ENCODE measurements around the gene UPK1A.

Gene UPK1A

DNA sequence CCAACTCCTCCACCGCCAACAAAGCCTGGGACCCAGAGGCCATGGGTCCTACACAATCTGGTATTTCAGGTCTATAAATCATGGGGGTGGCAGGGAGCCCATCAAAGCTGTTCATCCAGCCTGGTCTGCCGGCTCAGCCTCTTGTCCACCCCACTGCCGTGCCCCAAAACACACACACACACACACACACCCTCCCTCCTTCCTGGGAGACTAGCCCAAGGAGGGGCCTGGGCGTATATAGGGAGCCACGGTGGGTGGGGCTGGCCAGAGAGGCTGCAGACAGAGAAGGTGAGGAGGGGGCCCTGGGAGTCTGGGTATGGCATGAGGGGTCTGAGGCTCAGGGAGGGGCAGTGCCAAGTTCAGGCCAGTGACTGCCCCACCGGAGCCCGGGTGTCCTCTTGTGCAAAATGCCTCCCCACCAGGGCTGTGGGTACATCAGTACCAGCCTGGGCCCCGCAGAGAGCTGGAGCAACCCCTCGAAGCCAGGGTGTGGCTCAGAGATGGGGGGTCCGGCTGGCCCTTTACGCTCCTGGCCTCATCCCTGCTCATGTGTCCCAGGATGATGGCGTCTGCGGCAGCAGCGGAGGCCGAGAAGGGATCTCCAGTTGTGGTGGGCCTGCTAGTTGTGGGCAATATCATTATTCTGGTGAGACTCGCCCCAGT lies at the start of gene UPK1A:
TSS of gene UPK1A (plus strand) at position 267 of the 663 bp plus-strand sequence. CDS start at position 563, 296 bp downstream.
- Mint-ChIP-seq H3K4me3 (no peak within 1 kb of the TSS), H3K9me3 (no peaks in the 10 kb centered on the region), H3K27ac (no peak within 1 kb of the TSS), H3K36me3 (ENCODE audit: low read depth) (no peaks in the 10 kb centered on the region), H3K27me3 (ENCODE audit: low read depth) (peaks cover 20% of the 10 kb centered on the region), H3K4me1 (ENCODE audit: low read depth) (peaks cover 3% of the 10 kb centered on the region)

DNA sequence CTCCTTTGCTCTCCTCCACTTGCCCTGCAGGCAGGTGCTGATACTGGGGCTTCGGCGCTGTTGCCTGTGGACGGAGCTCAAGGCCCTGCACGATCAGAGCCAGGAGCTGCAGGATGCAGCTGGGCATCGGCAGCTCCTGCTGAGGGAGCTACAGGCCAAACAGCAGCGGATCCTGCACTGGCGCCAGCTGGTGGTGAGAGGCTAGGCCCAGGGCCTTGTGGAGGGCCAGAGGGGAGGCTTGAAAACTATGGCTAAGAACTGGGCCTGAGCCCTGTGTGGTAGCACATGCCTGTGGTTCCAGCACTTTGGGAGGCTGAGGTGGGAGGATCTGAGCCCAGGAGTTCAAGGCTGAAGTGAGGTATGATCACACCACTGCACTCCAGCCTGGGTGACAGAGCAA lies 47.5 kb upstream of the UPK1A start:
- Mint-ChIP-seq H3K27me3 (ENCODE audit: low read depth) (no peaks in the 10 kb centered on the region), H3K36me3 (ENCODE audit: low read depth) (peaks cover 12% of the 10 kb centered on the region), H3K4me1 (ENCODE audit: low read depth) (no peaks in the 10 kb centered on the region), H3K27ac (no peak overlapping the region), H3K9me3 (no peaks in the 10 kb centered on the region), H3K4me3 (no peak overlapping the region)

DNA sequence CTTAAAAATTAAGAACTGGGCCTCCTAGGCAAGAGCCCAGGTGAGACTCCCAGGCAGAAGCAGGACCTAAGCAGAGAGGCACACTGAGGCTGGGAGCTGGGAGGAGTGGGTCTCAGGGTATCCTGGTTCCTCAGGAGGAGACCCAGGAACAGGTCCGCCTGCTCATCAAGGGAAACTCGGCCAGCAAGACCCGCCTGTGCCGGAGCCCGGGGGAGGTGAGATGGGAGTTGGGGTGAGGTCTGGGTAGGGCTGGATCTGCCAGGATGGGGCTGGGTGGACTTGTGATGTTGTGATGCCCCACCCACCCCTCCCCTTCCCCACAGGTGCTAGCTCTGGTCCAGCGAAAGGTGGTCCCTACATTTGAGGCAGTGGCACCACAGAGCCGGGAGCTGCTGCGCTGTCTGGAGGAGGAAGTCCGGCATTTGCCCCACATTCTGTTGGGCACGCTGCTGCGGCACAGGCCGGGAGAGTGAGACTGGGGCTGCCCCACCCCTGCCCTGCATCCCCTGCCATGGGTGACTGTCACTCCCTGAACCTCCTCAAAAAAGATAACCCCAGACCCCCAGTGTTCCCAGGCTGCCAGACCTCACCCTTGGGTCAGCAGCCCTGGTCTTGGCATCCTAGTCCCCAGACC lies 46.9 kb upstream of the UPK1A start:
- Mint-ChIP-seq H3K27ac (no peak overlapping the region), H3K4me3 (no peak overlapping the region), H3K4me1 (ENCODE audit: low read depth) (no peaks in the 10 kb centered on the region), H3K36me3 (ENCODE audit: low read depth) (peaks cover 12% of the 10 kb centered on the region), H3K9me3 (no peaks in the 10 kb centered on the region), H3K27me3 (ENCODE audit: low read depth) (no peaks in the 10 kb centered on the region)

DNA sequence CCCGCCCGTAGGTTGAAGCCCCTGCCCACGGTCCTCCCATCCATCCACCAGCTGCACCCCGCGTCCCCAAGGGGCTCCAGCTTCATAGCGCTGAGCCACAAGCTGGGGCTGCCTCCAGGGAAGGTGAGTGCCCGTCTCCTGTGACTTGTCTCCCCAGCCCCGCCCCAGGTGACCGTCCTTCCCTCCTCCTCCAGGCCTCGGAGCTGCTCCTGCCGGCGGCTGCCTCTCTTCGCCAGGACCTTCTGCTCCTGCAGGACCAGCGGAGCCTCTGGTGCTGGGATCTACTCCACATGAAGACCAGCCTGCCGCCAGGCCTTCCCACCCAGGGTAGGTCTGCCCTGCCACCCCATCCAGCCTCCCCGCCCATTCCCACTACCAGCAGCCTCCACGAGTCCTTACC lies 46.3 kb upstream of the UPK1A start:
- Mint-ChIP-seq H3K4me3 (no peak overlapping the region), H3K9me3 (no peaks in the 10 kb centered on the region), H3K36me3 (ENCODE audit: low read depth) (peaks cover 12% of the 10 kb centered on the region), H3K4me1 (ENCODE audit: low read depth) (no peaks in the 10 kb centered on the region), H3K27me3 (ENCODE audit: low read depth) (no peaks in the 10 kb centered on the region), H3K27ac (no peak overlapping the region)

DNA sequence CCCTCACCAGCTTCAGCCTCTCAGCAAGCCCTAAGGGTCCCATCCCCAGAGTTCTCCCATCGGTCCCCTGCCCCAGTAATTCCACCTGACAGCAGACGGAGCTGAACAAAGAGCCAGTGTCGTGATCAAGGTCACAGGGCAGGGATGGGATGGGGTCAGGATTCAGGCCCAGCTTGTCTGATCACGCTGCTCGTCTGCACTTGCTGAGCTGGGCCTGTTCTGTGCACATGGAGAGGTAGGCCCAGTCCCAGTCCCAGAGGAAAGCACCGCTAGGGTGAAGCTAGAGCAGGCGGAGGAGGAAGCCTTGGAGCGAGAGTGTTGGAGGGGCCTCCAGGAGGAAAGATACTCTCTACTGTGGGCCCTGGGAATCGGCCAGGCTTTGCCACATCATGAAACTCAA lies 44.6 kb upstream of the UPK1A start:
- H3K27ac Mint-ChIP-seq = no peak overlapping the region

DNA sequence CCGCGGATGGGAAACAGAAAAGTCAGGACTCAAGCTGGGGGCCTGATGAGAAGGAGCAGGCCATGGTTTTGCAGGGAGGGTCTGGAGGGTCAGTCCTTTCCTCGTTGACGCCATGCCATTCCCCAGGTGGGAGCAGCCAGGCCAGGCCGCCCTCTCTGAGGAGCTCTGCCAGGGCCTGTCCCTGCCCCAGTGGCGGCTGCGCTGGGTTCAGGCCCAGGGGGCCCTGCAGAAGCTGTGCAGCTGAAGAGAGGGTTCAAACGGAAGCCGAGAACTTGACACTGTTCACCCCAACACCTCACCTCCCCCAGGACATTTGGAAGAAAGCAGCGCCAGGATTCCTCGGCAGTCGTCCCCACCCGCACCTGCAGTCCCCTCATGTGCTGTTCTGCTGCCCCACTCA lies 43.6 kb upstream of the UPK1A start:
- H3K9me3 Mint-ChIP-seq = no peaks in the 10 kb centered on the region
- H3K36me3 Mint-ChIP-seq (ENCODE audit: low read depth) = peaks cover 10% of the 10 kb centered on the region
- H3K4me1 Mint-ChIP-seq (ENCODE audit: low read depth) = no peaks in the 10 kb centered on the region
- no peaks in the 10 kb centered on the region for H3K27me3 Mint-ChIP-seq (ENCODE audit: low read depth)
- H3K4me3 Mint-ChIP-seq = no peak overlapping the region
- H3K27ac Mint-ChIP-seq = no peak overlapping the region

More for the DNA sequence above, 44.6 kb upstream of the UPK1A start:
- H3K4me1 Mint-ChIP-seq (ENCODE audit: low read depth) = no peaks in the 10 kb centered on the region
- H3K36me3 Mint-ChIP-seq (ENCODE audit: low read depth) = peaks cover 10% of the 10 kb centered on the region
- H3K9me3 Mint-ChIP-seq = no peaks in the 10 kb centered on the region
- no peak overlapping the region for H3K4me3 Mint-ChIP-seq
- no peaks in the 10 kb centered on the region for H3K27me3 Mint-ChIP-seq (ENCODE audit: low read depth)

DNA sequence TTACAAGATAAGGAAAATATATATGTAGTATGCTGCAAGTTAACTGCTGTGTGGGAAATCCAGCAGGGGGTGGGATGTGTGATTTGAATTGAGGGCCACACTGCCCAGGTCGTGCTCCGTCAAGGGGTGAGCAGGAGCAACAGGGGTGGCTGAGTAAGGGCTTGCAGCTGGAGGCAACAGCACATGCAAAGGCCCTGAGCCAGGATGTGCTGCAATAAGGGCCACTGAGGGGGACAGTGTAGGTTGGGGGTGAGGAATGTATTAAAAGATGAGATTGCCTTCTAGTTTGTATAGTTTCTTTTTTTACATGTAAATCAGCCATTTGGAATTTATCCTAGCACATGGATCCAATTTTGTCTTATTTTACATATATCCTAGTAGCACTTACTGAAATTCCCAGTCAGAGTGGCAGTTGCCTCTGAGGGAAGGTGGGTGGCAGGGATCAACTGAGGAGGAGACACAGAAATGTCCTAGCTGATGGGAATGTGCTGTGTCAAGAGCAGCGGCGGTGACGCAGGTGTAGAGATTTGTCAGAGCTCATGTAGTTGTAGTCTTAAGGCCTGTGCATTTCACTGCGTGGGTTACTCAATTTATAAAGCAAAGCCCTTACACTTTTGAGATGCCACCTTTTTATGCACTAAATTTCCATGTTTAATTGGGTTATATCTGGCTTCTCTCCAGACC lies 42.8 kb upstream of the UPK1A start:
- Mint-ChIP-seq H3K4me1 (ENCODE audit: low read depth) (peaks cover 4% of the 10 kb centered on the region), H3K9me3 (no peaks in the 10 kb centered on the region), H3K36me3 (ENCODE audit: low read depth) (peaks cover 10% of the 10 kb centered on the region), H3K27ac (no peak overlapping the region), H3K27me3 (ENCODE audit: low read depth) (no peaks in the 10 kb centered on the region), H3K4me3 (no peak overlapping the region)

DNA sequence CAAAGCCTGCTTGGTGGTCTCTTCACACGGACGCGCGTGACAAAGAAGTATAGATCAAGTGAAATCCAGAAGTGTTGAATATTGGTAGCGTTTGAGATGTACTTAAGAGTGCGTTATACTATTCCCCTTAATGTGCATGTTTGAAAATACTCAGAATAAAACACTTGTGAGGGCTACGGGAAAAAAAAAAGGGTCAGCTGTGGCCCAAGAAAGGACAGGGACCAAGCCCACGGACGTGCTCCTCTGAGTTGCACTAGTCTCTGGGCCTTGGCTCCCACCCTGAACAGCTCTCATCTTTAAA lies 38.1 kb upstream of the UPK1A start:
- Mint-ChIP-seq H3K4me1 (ENCODE audit: low read depth) (peaks cover 18% of the 10 kb centered on the region), H3K4me3 (peak overlapping the region; percentile 100), H3K36me3 (ENCODE audit: low read depth) (peaks cover 26% of the 10 kb centered on the region), H3K27ac (peak overlapping the region; percentile 100), H3K9me3 (no peaks in the 10 kb centered on the region), H3K27me3 (ENCODE audit: low read depth) (no peaks in the 10 kb centered on the region)

DNA sequence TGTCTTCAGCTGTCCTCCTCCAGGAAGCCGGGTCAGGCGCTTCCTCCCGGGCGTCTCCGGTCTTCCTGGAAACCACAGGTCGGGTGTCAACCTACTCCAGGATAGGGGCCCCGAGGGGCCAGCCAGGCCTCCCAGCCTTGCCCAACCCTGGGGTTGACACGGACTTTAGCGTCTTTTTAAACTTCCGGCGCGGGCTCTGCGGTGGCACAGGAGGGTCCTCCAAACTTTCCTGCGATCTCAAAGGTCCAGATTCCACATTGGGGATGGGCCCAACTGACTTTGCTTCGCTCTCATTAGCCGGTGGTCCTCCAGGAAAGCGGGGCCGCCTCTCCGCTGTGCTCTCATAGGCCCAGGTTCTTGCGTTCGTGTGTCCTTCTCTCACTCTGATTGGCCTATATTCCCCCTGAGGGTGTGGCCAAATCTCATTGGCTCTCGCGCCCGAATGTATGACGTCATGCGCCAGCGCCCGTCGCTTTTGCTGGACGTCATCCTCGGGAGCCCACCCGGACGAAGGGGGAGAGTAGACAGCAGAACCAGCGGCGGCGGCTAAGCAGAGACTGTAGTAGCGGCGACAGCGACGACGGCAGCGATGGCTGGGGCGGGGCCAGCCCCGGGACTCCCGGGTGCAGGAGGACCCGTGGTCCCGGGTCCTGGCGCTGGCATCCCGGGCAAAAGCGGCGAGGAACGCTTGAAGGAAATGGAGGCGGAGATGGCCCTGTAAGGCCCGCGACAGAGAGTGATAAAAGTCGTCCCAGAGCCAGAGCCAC lies 37.6 kb upstream of the UPK1A start, which contains the start of gene RBM42:
TSS of gene RBM42 (plus strand) at position 472 of the 767 bp plus-strand sequence. CDS start at position 590, 118 bp downstream.
- peaks cover 20% of the 10 kb centered on the region for H3K4me1 Mint-ChIP-seq (ENCODE audit: low read depth)
- H3K27me3 Mint-ChIP-seq (ENCODE audit: low read depth) = no peaks in the 10 kb centered on the region
- no peaks in the 10 kb centered on the region for H3K9me3 Mint-ChIP-seq
- H3K36me3 Mint-ChIP-seq (ENCODE audit: low read depth) = peaks cover 27% of the 10 kb centered on the region
- H3K27ac Mint-ChIP-seq = peak within 1 kb of the TSS; percentile 100
- H3K4me3 Mint-ChIP-seq = peak within 1 kb of the TSS; percentile 100

DNA sequence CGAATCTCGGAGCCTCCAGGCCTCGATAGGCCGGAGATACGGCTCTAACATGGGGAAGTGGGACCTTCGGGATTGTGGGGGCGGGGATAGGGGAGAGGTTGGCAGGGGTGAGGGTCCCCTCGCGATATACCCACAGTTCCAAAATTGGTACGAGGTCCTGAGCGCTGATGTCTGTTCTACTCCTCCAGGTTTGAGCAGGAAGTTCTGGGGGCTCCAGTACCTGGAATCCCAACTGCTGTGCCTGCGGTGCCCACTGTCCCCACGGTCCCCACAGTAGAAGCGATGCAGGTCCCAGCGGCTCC lies 37.0 kb upstream of the UPK1A start:
- H3K4me3 Mint-ChIP-seq = peak overlapping the region; percentile 100
- no peaks in the 10 kb centered on the region for H3K27me3 Mint-ChIP-seq (ENCODE audit: low read depth)
- H3K36me3 Mint-ChIP-seq (ENCODE audit: low read depth) = peaks cover 27% of the 10 kb centered on the region
- H3K4me1 Mint-ChIP-seq (ENCODE audit: low read depth) = peaks cover 20% of the 10 kb centered on the region
- H3K27ac Mint-ChIP-seq = peak overlapping the region; percentile 100
- no peaks in the 10 kb centered on the region for H3K9me3 Mint-ChIP-seq

DNA sequence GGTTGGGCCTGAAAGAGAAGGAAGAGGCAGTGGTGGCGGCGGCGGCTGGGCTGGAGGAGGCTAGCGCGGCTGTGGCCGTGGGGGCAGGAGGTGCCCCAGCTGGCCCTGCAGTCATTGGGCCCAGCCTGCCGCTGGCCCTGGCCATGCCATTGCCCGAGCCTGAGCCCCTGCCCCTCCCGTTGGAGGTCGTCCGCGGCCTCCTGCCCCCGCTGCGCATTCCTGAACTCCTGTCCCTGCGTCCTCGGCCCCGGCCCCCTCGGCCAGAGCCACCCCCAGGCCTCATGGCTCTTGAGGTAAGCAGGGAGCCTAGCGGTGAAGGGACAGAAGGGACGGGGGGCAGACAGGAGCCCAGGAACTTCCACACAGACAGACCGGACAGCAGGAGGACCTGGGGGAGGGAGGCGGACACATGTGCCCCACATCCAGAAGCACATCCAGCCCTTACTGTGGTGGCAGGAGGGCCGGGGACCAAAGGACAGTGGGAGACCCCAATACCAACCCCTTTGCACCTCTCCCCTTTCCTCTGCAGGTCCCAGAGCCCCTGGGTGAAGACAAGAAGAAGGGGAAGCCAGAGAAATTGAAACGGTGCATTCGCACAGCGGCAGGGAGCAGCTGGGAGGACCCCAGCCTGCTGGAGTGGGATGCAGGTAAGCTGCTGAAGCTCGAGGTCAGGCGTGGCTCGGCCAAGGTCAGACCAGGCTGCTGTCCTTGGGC lies 32.4 kb upstream of the UPK1A start:
- no peak overlapping the region for H3K27ac Mint-ChIP-seq
- H3K9me3 Mint-ChIP-seq = no peaks in the 10 kb centered on the region
- no peak overlapping the region for H3K4me3 Mint-ChIP-seq
- no peaks in the 10 kb centered on the region for H3K27me3 Mint-ChIP-seq (ENCODE audit: low read depth)
- peaks cover 16% of the 10 kb centered on the region for H3K4me1 Mint-ChIP-seq (ENCODE audit: low read depth)
- H3K36me3 Mint-ChIP-seq (ENCODE audit: low read depth) = peaks cover 42% of the 10 kb centered on the region

DNA sequence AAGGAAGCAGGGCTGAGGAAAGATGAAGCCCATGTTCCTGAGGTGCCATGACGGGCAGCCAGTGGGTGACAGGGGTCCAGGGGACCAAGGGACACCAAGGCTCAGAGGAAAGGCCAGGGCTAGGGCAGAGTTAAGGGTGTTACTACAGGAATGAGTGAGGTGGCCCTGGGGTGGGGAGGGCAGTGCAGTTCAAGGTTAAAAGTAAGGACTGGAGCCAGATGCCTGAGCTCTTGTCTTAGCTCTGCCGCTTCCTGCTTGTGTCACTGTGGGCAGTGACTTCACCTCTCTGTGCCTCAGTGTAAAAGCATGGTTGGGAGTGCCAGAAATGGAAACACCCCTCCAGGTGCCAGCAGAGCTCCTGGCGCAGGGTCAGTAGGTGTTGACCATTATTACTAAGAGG lies 29.7 kb upstream of the UPK1A start:
- Mint-ChIP-seq H3K9me3 (no peaks in the 10 kb centered on the region), H3K36me3 (ENCODE audit: low read depth) (peaks cover 33% of the 10 kb centered on the region)

DNA sequence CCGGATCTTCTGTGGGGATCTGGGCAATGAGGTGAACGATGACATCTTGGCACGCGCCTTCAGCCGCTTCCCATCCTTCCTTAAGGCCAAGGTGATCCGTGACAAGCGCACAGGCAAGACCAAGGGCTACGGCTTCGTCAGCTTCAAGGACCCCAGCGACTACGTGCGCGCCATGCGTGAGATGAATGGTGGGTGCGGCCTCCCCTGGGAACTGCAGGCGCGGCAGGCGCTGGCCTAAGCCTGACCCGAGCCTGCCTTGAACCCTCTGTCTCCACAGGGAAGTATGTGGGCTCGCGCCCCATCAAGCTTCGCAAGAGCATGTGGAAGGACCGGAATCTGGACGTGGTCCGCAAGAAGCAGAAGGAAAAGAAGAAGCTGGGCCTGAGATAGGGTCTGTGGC lies 29.2 kb upstream of the UPK1A start:
- H3K4me1 Mint-ChIP-seq (ENCODE audit: low read depth) = peaks cover 5% of the 10 kb centered on the region
- H3K9me3 Mint-ChIP-seq = no peaks in the 10 kb centered on the region
- no peaks in the 10 kb centered on the region for H3K27me3 Mint-ChIP-seq (ENCODE audit: low read depth)
- no peak overlapping the region for H3K4me3 Mint-ChIP-seq
- H3K27ac Mint-ChIP-seq = no peak overlapping the region
- peaks cover 28% of the 10 kb centered on the region for H3K36me3 Mint-ChIP-seq (ENCODE audit: low read depth)

More for the DNA sequence above, 29.7 kb upstream of the UPK1A start:
- no peak overlapping the region for H3K27ac Mint-ChIP-seq
- H3K27me3 Mint-ChIP-seq (ENCODE audit: low read depth) = no peaks in the 10 kb centered on the region
- H3K4me1 Mint-ChIP-seq (ENCODE audit: low read depth) = peaks cover 6% of the 10 kb centered on the region
- no peak overlapping the region for H3K4me3 Mint-ChIP-seq

DNA sequence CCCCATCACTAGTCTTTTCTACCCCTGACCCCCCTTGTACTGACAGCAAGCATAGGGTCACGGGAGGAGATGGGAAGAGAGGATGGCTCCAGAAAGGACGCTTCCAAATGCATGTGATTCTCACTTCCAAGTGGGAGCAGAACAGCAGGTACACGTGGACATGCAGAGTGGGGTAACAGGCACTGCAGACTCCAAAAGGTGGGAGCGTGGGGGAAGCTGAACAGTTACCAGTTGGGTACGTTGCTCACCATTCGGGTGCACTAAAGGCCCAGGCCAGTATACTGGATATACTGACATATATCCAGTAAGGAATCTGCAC lies 27.0 kb upstream of the UPK1A start:
- Mint-ChIP-seq H3K36me3 (ENCODE audit: low read depth) (peaks cover 18% of the 10 kb centered on the region), H3K4me3 (no peak overlapping the region), H3K27me3 (ENCODE audit: low read depth) (no peaks in the 10 kb centered on the region), H3K9me3 (no peaks in the 10 kb centered on the region), H3K4me1 (ENCODE audit: low read depth) (peaks cover 4% of the 10 kb centered on the region), H3K27ac (no peak overlapping the region)
